Neural cell (in vitro differentiated cells): Measurements from ENCODE around the gene GYPC. TPM values are rescaled to one million over a fixed set of nuclear protein-coding genes. Genes with fewer than 3 reads are reported as not detected.
"Not testable (repeated sequence)": the region's sequence is repeated elsewhere in the genome, so short reads cannot be mapped to it uniquely, and the experiment has no call there.

Source experiments
- H2AFZ ChIP-seq: fragments of 200-600, 300-800 bp; sonication (generic), shearing (Covaris generic); 2 replicates; pipeline ENCODE4 v1.6.0; 2014; ENCODE audit warnings: low read depth, mild to moderate bottlenecking, antibody characterized with exemption, low read length, moderate library complexity
- H3F3A ChIP-seq: fragments of 200-600 bp; shearing (Covaris generic); 2 replicates; pipeline ENCODE4 v1.6.1; 2016; ENCODE audit warnings: mild to moderate bottlenecking, moderate library complexity, mixed read lengths, antibody characterized with exemption, low read length; ENCODE audit not compliant: insufficient read depth, poor library complexity, severe bottlenecking
- H3K27ac ChIP-seq: fragments of 200-600, 300-800 bp; sonication (generic), shearing (Covaris generic); 2 replicates; pipeline ENCODE4 v1.5.1; 2014; ENCODE audit warnings: mild to moderate bottlenecking, low read length, moderate library complexity
- H3K27me3 ChIP-seq: fragments of 300-800, 200-600 bp; sonication (generic), shearing (Covaris generic); 2 replicates; pipeline ENCODE4 v1.6.0; 2014; ENCODE audit warnings: mild to moderate bottlenecking, low read depth, low read length, moderate library complexity; ENCODE audit not compliant: insufficient read depth
- H3K36me3 ChIP-seq: fragments of 300-800, 200-600 bp; sonication (generic), shearing (Covaris generic); 2 replicates; pipeline ENCODE4 v1.5.1; 2014; ENCODE audit warnings: mild to moderate bottlenecking, antibody characterized with exemption, low read length, moderate library complexity; ENCODE audit not compliant: insufficient read depth
- H3K4me2 ChIP-seq: fragments of 300-800, 200-600 bp; sonication (generic), shearing (Covaris generic); 2 replicates; pipeline ENCODE4 v1.6.0; 2014; ENCODE audit warnings: mild to moderate bottlenecking, low read length
- H3K4me3 ChIP-seq: fragments of 300-800, 200-600 bp; sonication (generic), shearing (Covaris generic); 2 replicates; pipeline ENCODE4 v1.5.1; 2014; ENCODE audit warnings: mild to moderate bottlenecking, low read length, moderate library complexity
- H3K79me2 ChIP-seq: fragments of 200-600 bp; shearing (Covaris generic); replicated peaks from 2 replicates; pipeline ENCODE4 v1.6.0; 2014; ENCODE audit warnings: mild to moderate bottlenecking, low read length, moderate library complexity; ENCODE audit not compliant: insufficient read depth
- H3K9ac ChIP-seq: fragments of 300-800, 200-600 bp; sonication (generic), shearing (Covaris generic); 2 replicates; pipeline ENCODE4 v1.6.1; 2016; ENCODE audit warnings: mild to moderate bottlenecking, low read length, mixed read lengths
- H3K9me2 ChIP-seq: fragments of 200-600 bp; shearing (Covaris generic); 2 replicates; pipeline ENCODE4 v1.6.1; 2016; ENCODE audit warnings: mild to moderate bottlenecking, low read length, mixed read lengths; ENCODE audit not compliant: insufficient read depth
- H3K9me3 ChIP-seq: fragments of 200-600, 300-800 bp; sonication (generic), shearing (Covaris generic); 2 replicates; pipeline ENCODE4 v1.6.1; 2016; ENCODE audit warnings: mild to moderate bottlenecking, mixed run types, low read length, moderate library complexity, mixed read lengths
- H4K20me1 ChIP-seq: fragments of 200-600 bp; shearing (Covaris generic); 2 replicates; pipeline ENCODE4 v1.6.1; 2016; ENCODE audit warnings: mild to moderate bottlenecking, mixed run types; ENCODE audit not compliant: insufficient read depth
- EP300 ChIP-seq: fragments of 450-650 bp; conservative IDR thresholded peaks from 2 replicates; pipeline ENCODE4 v1.6.1; 2014; ENCODE audit warnings: antibody characterized with exemption, mild to moderate bottlenecking, moderate library complexity; ENCODE audit not compliant: poor library complexity, severe bottlenecking
- EZH2 ChIP-seq: fragments of 200-600, 300-800 bp; shearing (Covaris generic), sonication (generic); IDR thresholded peaks from 2 replicates; pipeline ENCODE4 v1.6.1; 2014; ENCODE audit warnings: antibody characterized with exemption, low read length, borderline replicate concordance, mild to moderate bottlenecking; ENCODE audit not compliant: insufficient read depth, poor library complexity, severe bottlenecking
- MXI1 ChIP-seq: fragments of 450-650 bp; conservative IDR thresholded peaks from 2 replicates; pipeline ENCODE4 v1.6.1; 2014; ENCODE audit warnings: antibody characterized with exemption, mild to moderate bottlenecking; ENCODE audit not compliant: poor library complexity, severe bottlenecking
- POLR2AphosphoS5 ChIP-seq: IDR thresholded peaks from 2 replicates; pipeline ENCODE4 v1.6.1; 2012
- RAD21 ChIP-seq: fragments of 450-650 bp; conservative IDR thresholded peaks from 2 replicates; pipeline ENCODE4 v1.6.1; 2014; ENCODE audit warnings: antibody characterized with exemption, mild to moderate bottlenecking, moderate library complexity
- SMC3 ChIP-seq: fragments of 450-650 bp; conservative IDR thresholded peaks from 2 replicates; pipeline ENCODE4 v1.6.1; 2014; ENCODE audit warnings: antibody characterized with exemption, mild to moderate bottlenecking, moderate library complexity; ENCODE audit not compliant: poor library complexity
- TAF1 ChIP-seq: IDR thresholded peaks from 2 replicates; pipeline ENCODE4 v1.6.1; 2012; ENCODE audit warnings: low read depth
- polyA plus RNA-seq: library from polyadenylated mRNA; depleted of rRNA; stranded (reverse); fragments of >200 nt; gene quantifications from 2 replicates; pipeline ENCODE4 v1.2.3, GENCODE V29; 2014
- TF ChIP-seq, protein P1 (sequence below): fragments of 450-650 bp; IDR thresholded peaks from 2 replicates; pipeline ENCODE4 v1.5.1; 2014; ENCODE audit warnings: antibody characterized with exemption, mild to moderate bottlenecking, moderate library complexity; ENCODE audit not compliant: poor library complexity, severe bottlenecking
- TF ChIP-seq, protein P2 (sequence below): IDR thresholded peaks from 2 replicates; pipeline ENCODE4 v1.6.1; 2012; ENCODE audit warnings: borderline replicate concordance

Gene GYPC
- polyA plus RNA-seq, 1 donor from 2014 or later: 0.40 TPM

DNA sequence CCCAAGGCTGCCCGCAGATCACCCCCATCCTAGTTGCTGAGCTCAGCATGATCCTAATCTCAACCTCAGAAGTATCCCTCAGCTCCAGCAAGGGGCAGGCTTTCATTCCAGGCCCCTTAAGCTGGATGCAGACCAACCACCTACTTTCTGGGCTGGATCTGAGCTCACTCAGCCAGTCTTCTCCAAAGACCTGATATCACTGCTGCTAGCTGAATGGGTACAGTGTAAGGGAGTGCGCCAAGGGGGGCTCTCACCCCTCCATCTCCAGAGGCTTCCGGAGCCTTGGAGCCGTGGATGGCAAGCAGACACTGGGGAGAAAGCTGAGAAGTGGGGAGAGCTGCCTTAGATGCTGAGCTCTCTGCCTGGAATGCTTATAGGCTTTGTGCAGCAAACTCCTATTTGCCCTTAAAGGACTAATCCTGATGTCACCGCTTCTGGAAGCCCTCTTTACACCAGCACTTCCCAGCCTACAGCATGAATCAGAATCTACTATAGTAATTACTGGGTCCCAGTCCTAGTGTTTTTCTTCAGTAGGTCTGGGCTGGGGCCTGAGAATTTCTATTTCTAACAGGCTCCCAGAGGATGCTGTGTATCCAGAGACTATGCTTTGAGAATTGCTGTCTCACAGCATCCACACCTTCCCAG, 31.0 kb downstream of the GYPC start:
- no peaks in the 10 kb centered on the region for H3K36me3 ChIP-seq
- TF ChIP-seq EP300 (no peak), TAF1 (no peak), EZH2 (no peak), RAD21 (no peak), POLR2AphosphoS5 (no peak)
- H3K4me2 ChIP-seq: no peak overlapping the region
- H4K20me1 ChIP-seq: no peaks in the 10 kb centered on the region
- H3K79me2 ChIP-seq: no peaks in the 10 kb centered on the region
- no peak overlapping the region for H3K27ac ChIP-seq
- H3F3A ChIP-seq: no peaks in the 10 kb centered on the region
- H3K9me3 ChIP-seq: no peaks in the 10 kb centered on the region
- no peak overlapping the region for H2AFZ ChIP-seq
- H3K9ac ChIP-seq: no peak overlapping the region
- H3K27me3 ChIP-seq: no peaks in the 10 kb centered on the region
- no peaks in the 10 kb centered on the region for H3K9me2 ChIP-seq
- no peak overlapping the region for H3K4me3 ChIP-seq

DNA sequence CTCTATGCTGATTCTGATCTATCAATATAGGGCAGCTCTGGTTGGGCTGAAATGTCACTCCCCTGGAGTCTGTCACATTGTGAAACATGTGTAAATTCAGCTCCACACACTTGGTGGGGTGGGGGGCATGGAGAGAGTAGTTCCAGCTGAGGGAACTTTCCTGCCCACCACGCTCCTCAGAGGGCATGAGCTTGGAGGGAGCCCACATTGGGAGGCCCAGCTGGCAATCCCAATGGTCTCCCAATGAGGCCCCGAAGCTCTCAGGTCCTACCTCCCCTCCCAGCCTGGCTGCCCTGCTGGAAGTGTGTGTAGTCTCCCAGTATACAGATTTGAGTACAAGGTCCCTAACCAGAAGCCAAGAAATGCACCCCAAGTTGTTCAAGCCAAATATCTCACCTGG, 31.5 kb downstream of the GYPC start:
- Histone ChIP-seq H3K9ac (no peak overlapping the region), H3K4me2 (no peak overlapping the region), H3K27ac (no peak overlapping the region), H4K20me1 (no peaks in the 10 kb centered on the region), H3K9me2 (no peaks in the 10 kb centered on the region), H3K27me3 (no peaks in the 10 kb centered on the region), H3F3A (no peaks in the 10 kb centered on the region), H3K79me2 (no peaks in the 10 kb centered on the region), H3K4me3 (no peak overlapping the region), H2AFZ (no peak overlapping the region), H3K36me3 (no peaks in the 10 kb centered on the region), H3K9me3 (no peaks in the 10 kb centered on the region)
- TF ChIP-seq MXI1 (no peak), TAF1 (no peak), EZH2 (no peak), POLR2AphosphoS5 (no peak), SMC3 (no peak), RAD21 (no peak), EP300 (no peak)
- TF ChIP-seq, protein P1, sequence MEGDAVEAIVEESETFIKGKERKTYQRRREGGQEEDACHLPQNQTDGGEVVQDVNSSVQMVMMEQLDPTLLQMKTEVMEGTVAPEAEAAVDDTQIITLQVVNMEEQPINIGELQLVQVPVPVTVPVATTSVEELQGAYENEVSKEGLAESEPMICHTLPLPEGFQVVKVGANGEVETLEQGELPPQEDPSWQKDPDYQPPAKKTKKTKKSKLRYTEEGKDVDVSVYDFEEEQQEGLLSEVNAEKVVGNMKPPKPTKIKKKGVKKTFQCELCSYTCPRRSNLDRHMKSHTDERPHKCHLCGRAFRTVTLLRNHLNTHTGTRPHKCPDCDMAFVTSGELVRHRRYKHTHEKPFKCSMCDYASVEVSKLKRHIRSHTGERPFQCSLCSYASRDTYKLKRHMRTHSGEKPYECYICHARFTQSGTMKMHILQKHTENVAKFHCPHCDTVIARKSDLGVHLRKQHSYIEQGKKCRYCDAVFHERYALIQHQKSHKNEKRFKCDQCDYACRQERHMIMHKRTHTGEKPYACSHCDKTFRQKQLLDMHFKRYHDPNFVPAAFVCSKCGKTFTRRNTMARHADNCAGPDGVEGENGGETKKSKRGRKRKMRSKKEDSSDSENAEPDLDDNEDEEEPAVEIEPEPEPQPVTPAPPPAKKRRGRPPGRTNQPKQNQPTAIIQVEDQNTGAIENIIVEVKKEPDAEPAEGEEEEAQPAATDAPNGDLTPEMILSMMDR: no peak
- TF ChIP-seq, protein P2, sequence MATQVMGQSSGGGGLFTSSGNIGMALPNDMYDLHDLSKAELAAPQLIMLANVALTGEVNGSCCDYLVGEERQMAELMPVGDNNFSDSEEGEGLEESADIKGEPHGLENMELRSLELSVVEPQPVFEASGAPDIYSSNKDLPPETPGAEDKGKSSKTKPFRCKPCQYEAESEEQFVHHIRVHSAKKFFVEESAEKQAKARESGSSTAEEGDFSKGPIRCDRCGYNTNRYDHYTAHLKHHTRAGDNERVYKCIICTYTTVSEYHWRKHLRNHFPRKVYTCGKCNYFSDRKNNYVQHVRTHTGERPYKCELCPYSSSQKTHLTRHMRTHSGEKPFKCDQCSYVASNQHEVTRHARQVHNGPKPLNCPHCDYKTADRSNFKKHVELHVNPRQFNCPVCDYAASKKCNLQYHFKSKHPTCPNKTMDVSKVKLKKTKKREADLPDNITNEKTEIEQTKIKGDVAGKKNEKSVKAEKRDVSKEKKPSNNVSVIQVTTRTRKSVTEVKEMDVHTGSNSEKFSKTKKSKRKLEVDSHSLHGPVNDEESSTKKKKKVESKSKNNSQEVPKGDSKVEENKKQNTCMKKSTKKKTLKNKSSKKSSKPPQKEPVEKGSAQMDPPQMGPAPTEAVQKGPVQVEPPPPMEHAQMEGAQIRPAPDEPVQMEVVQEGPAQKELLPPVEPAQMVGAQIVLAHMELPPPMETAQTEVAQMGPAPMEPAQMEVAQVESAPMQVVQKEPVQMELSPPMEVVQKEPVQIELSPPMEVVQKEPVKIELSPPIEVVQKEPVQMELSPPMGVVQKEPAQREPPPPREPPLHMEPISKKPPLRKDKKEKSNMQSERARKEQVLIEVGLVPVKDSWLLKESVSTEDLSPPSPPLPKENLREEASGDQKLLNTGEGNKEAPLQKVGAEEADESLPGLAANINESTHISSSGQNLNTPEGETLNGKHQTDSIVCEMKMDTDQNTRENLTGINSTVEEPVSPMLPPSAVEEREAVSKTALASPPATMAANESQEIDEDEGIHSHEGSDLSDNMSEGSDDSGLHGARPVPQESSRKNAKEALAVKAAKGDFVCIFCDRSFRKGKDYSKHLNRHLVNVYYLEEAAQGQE: no peak

DNA sequence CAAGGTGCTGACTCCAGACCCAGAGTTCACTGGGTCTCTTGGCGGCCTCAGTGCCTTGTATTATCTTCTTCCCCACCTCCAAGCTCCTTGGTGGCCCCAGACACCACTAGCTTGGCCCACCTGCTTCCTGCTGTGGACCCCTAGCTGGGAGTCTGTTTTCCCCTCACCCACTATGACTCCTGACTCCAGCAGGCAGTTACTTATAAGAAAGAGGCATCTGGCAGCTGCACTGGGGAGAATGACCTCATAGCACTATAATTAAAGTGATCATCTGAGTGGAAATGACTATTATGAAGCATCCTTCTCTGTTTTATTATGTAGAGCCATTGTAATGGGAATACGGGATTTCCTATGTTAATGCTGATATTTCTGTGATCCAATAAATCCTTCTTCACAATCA, 32.6 kb downstream of the GYPC start:
- not testable (repeated sequence) for H3K36me3 ChIP-seq, H3K9ac ChIP-seq, H3F3A ChIP-seq, H3K4me2 ChIP-seq, H3K4me3 ChIP-seq, H3K79me2 ChIP-seq, H3K27me3 ChIP-seq, H3K9me3 ChIP-seq, H3K9me2 ChIP-seq, H2AFZ ChIP-seq, H4K20me1 ChIP-seq, H3K27ac ChIP-seq

DNA sequence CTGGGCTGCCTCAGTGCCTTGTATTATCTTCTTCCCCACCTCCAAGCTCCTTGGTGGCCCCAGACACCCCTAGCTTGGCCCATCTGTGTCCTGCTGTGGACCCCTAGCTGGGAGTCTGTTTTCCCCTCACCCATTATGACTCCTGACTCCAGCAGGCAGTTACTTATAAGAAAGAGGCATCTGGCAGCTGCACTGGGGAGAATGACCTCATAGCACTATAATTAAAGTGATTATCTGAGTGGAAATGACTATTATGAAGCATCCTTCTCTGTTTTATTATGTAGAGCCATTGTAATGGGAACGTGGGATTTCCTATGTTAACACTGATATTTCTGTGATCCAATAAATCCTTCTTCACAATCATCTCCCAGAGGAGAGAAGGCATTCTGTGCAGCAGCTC, 36.3 kb downstream of the GYPC start:
- not testable (repeated sequence) for H2AFZ ChIP-seq, H3K9me2 ChIP-seq, H3K9me3 ChIP-seq, H3K4me2 ChIP-seq, H3K27ac ChIP-seq, H3K36me3 ChIP-seq, H3K4me3 ChIP-seq, H4K20me1 ChIP-seq, H3K27me3 ChIP-seq, H3K79me2 ChIP-seq, H3K9ac ChIP-seq, H3F3A ChIP-seq

DNA sequence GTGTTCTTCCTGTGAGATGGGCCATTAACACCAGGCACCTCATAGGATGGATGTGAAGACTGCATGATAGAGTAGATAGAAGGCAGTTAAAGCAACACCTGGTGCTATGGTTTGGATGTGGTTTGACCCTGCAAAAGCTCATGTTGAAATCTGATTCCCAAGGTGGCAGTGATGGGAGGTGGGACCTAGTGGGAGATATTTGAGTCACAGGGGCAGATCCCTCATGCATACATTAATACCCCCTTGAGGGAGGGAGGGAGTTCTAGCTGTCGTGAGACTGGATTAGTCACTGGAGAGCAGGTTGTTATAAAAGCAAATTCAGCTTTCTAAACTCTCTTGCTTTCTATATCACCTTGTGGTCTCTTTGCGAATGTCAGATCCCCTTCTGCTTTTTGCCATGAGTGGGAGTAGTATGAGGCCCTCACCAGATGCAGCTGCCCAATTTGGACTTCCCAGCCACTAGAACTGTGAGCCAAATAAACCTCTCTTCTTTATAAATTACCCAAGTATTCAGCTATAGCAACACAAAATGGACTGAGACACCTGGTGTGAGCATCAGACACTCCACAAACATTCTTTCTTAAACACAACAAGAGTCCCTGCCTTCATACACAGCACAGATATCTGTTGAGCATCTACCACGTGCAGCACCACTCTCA, 37.1 kb downstream of the GYPC start:
- not testable (repeated sequence) for H3K27me3 ChIP-seq, H3K36me3 ChIP-seq, H3K79me2 ChIP-seq, H3K4me2 ChIP-seq, H2AFZ ChIP-seq, H4K20me1 ChIP-seq, H3K27ac ChIP-seq, H3K4me3 ChIP-seq, H3K9me3 ChIP-seq, H3K9me2 ChIP-seq, H3F3A ChIP-seq, H3K9ac ChIP-seq
